Measurements from ENCODE around the gene MAP3K14.

DNA sequence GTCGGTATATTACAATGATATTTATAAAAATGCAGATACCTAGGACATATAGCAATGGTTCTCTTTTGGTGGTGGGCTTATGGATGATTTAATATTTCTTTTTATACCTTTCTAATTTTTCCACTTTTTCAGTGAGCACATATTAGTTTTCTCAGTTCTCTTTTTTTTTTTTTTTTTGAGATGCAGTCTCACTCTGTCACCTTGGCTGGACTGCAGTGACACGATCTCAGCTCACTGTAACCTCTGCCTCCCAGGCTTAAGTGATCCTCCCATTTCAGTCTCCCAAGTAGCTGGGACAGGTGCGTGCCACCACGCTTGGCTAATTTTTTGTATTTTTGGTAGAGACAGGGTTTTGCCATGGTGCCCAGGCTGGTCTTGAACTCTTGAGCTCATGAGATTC lies 15.1 kb downstream of the MAP3K14 start:
- no peak for TF ChIP-seq CTCF (conservative IDR thresholded peaks at IDR 0.05; ENCODE audit: low read depth, low read length)
- no peak for TF ChIP-seq NFE2L2 (IDR thresholded peaks at IDR 0.05; ENCODE audit: low read depth, low read length)
- no peak for TF ChIP-seq CEBPB (IDR thresholded peaks at IDR 0.05; ENCODE audit: low read depth, low read length)
- no peak for TF ChIP-seq MAZ (IDR thresholded peaks at IDR 0.05; ENCODE audit: borderline replicate concordance, low read depth, low read length)
- TF ChIP-seq POLR2A (IDR thresholded peaks at IDR 0.05; ENCODE audit: low read depth, low read length): no peak
- TF ChIP-seq BHLHE40 (IDR thresholded peaks at IDR 0.05; ENCODE audit: low read depth, low read length): no peak
- TF ChIP-seq FOS (IDR thresholded peaks at IDR 0.05; ENCODE audit: low read depth, low read length): no peak
- no peak for TF ChIP-seq MXI1 (IDR thresholded peaks at IDR 0.05; ENCODE audit: borderline replicate concordance, low read depth, low read length)
- TF ChIP-seq SMC3 (IDR thresholded peaks at IDR 0.05; ENCODE audit: low read depth, low read length): no peak
- TF ChIP-seq RFX5 (IDR thresholded peaks at IDR 0.05; ENCODE audit: low read depth, low read length): no peak
- no peak for TF ChIP-seq RAD21 (IDR thresholded peaks at IDR 0.05; ENCODE audit: low read length)
- TF ChIP-seq RCOR1 (IDR thresholded peaks at IDR 0.05; ENCODE audit: insufficient replicate concordance, low read length): no peak
- no peak for TF ChIP-seq USF2 (IDR thresholded peaks at IDR 0.05; ENCODE audit: low read depth, low read length)
- no peak for TF ChIP-seq MAFK (IDR thresholded peaks at IDR 0.05; ENCODE audit: low read depth, low read length)
